ENCODE data around the gene PVRIG.

- TF ChIP-seq CTCF (IDR thresholded peaks at IDR 0.05) (no peak), POLR2A (IDR thresholded peaks at IDR 0.05) (no peak)
Measured at GRCh38 chr7:100189061-100189460, 30.7 kb upstream of the PVRIG start.

All from testis (tissue), 2 donors.